GM12891 (cell line): ENCODE data around the gene PARP11.

ENCODE experiments used
- POLR2A ChIP-seq: IDR thresholded peaks from 2 replicates; pipeline ENCODE4 v1.6.1; 2011; ENCODE audit warnings: low read depth, low read length, control low read depth
- POU2F2 ChIP-seq: IDR thresholded peaks from 2 replicates; pipeline ENCODE4 v1.6.1; 2011; ENCODE audit warnings: low read depth, mild to moderate bottlenecking, control low read depth, low read length, moderate library complexity
- SPI1 ChIP-seq: IDR thresholded peaks from 2 replicates; pipeline ENCODE4 v1.6.1; 2011; ENCODE audit warnings: low read depth, low read length, control low read depth

DNA sequence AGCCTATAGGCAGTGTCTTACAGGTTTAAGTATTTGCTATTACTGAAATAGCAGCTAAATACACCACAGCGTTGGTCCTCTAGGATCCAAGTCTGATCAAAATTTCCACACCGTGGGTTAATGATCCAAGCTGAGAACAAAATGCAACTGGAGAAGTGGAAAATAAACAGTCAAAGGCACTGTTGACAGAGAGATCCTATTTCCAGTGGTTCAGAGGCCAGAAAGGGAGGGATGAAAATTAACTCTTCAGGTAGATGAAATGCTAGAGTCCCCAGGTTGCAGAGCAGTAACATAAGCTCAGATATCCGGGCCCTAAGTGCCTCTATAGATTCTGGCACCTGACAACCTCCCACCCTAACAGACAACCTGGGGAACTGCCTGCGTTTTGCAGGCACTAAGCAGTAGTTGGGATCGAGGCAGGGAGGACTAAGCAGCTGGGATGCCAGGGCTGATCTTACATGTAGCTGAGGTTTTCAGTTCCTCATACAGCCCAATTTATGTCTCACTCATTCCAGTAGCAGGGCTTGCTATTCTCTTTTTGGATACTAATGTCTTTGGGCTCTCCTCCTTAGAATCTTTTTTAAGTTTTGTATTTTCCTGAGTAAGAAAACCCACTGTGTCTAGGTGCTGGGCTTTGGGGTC, 77.6 kb downstream of the PARP11 start:
- TF ChIP-seq POU2F2 (no peak), SPI1 (peak; percentile 80), POLR2A (no peak)
